Measurements from ENCODE around the gene CHST13.
"Not testable (repeated sequence)": the region's sequence is repeated elsewhere in the genome, so short reads cannot be mapped to it uniquely, and the experiment has no call there.

CHST13 gene

DNA sequence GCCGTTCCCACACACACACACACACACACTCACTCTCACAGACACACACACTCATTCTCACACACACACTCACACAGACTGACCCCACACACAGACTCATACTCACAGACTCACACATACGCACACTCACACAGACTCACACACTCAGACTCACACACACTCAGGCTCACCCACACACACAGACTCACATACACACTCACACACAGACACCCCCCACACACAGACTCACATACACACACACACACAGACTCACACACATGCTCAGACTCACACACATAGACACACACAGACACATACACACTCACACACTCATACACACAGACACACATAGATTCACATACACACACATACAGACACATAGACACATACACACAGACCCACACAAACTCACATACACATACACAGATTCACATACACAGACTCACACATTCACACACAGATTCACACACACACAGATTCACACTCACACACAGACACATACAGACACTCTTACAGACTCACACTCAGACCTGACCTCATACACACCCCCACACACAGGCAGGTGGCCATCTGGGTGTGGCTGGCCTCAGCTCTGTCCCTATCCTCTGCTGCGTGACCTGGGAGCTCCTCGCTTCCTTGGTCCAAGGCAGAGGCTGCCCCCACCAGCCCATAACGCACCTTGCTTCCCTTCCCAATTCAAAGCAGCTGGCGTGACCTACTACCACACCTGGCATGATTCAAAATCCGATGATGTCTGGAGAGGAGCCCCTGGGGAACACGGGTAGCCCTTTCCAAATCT lies 32.9 kb downstream of the CHST13 start:
- no peak for DNase-seq

DNA sequence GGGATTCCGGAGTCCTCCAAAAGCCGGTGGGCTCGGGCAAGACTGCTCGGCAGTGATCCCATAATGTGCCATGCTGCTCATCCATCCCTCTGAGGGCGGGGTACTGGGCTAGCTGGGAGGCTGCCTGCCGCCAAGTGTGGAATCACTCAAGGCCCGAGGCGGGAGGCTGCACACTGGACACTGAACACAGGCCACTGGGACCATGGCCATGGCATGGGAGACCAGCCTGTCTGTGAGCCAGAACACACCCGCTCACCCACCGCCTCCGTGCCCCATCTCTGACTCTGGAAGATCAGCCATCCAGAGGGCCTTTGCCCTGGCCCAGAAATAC lies 33.4 kb downstream of the CHST13 start:
- DNase-seq, result no peak

DNA sequence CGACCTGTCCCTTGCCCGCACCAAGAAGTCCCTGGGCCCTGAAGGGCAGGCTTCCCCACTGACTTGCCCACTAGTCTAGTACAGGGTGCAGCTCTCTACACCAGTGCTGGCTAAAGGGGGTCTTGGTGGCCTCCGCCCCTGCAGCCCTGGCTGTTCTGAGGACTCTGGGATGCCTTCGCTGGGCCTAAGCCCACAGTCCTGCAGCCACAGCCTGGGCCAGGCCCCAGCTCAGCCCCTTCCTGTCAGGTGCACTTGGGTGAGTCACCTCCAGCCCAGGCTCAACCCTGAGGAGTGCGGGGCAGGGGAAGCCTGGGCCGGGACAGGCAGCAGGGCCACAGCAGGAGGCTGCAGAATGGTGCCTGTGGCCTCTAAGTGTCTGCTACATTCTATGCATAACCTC lies 33.8 kb downstream of the CHST13 start:
- no peak for DNase-seq

DNA sequence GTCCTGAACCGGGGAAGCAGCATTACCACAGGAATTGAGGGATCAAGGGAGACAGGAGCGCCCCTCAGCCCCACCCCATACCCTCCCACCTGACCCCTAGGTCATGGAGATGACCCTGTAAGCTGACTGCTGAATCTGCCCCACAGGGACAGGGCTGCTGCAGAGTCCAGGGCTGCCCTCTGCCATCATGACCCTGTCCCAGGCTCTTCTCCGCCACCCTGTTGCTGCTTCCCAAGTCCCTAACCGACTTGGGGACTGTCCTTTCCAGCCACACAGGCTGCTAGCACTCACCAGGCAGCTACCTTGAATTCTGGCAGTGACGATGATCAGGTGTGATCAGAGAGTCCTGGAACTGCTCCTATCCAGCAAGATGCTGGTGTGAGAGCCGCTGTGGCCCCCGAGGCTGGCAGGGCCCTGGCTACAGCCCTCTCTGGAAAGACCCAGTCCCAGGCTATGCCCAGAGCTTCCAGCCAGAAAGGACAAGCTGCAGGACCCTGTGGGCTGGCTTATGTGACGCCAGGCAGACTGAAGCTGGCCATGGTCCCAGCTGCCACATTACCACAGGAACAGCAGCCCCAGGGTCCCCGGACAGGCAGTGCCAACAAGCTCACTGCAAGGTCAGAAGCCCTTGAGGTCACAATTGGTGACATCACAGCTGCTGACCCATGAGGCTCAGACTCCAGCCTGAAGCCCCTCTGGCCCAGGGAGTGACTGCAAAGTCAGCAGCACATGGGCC lies 34.5 kb downstream of the CHST13 start, which contains the start of gene C3orf22:
Gene C3orf22, minus strand, starts transcription at position 597 of the 736 bp plus-strand sequence. CDS start 5,542 bp downstream, outside the sequence.
- no peak for DNase-seq

DNA sequence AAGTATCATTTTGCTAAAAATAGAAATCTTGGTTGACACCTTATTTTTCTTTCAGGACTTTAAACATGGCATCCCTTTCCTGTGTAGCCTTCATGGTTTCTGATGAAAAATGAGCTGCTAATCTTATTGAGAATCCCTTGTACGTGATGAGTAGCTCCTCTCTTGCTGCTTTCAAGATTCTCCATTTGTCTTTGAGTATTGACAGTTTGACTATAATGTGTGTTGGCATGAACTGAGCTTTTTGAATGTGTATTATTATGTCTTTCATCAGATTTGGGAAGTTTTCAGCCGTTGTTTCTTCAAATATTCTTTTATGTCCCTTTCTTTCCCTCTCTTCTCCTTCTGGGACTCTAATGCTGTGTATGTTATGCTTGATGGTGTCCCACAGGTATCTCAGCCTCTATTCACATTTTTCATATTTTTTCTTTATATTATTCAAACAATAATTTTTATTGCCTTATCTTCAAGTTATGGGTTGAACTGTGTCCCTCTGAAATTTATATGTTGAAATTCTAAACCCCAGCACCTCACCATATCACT lies 38.9 kb downstream of the CHST13 start:
- DNase-seq, result no peak

DNA sequence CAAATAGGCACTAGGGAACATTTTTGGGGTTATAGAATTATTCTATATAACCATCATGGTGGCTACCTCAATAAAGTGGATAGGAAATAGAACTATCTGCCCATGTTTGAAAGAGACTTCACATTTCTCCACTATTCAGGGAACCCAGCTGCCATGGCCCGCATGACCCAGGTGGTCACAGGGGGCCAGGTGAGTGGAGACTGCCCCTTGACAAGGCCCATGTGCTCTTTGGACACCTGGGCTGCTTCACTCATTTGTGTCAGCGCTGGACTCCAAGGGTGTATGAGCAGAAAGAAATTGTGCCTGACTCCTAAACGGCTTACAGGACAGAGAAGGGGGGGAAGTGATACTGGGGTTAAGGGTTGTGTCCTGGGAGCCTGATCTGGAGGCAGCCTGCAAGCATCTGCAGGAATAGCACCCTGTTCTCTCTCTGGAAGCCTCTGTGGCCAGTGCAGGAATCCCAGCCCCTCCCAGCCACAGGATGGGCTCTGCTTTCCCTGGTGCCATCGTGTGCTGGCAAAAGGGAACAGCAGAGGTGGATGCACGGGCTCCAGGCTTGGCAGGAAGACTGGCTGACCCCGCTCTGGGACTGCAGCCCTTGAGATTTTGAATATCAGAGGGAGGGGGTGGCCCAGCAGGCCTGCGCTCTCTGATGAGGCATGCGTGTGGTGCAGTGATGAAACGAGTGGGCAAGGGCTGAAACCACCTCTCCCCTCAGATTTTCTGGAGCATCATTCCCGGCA lies 43.9 kb downstream of the CHST13 start:
- DNase-seq, result no peak

DNA sequence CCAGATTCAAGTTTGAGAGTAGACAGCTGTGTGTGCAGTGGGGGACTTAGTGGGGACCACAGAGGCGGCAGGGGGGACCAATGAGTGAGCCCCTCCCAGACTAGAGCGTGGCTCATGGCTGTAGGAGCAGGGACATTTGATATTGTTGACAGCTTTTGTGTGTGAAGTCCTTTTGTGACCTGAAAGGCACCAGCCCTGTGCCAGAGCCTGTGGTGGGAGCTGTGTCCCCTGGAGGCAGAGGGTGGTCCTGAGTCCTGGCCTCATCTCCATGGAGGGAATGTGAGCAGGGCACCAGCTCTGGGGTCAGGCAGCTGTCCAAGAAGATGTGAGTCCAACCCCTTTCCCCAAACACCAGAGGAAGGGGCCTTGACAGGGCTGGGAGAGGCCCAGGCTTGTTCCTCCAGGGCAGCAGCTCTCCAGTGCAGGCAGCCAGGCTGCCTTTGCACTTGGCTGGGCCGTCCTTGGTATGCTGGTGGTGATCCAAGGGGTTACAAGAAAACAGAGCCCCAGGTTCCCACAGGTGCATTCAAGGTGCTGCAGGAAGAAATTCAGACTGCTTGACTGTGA lies 44.9 kb downstream of the CHST13 start:
- DNase-seq, result no peak

DNA sequence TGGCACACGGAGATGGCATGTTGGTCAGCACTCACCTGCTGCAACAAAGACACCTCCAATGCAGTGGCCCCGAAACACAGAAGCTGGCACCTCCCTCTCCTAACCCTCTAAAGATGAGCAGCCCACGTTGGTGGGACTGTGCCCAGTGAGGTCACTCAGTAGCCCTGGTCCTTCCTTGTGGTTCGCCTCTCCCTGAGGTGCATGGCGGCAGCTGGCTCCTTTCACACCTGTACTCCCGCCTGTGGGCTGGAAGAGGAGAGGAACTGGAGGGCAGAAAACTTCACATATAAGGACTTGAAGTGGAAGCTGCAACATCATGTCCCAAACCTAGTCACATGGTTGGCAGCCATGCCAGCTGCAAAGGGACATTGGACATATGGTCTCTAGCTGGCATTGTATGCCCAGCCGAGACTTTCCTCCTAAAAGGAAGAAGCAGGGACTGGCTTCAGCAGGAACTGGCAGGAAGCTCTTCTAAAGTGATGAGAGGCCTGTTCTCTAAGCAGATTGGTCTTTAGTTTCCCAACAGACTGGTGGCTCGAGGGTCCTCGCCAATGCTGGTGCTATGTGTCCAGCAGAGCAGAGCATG lies 45.5 kb downstream of the CHST13 start:
- DNase-seq, result no peak

DNA sequence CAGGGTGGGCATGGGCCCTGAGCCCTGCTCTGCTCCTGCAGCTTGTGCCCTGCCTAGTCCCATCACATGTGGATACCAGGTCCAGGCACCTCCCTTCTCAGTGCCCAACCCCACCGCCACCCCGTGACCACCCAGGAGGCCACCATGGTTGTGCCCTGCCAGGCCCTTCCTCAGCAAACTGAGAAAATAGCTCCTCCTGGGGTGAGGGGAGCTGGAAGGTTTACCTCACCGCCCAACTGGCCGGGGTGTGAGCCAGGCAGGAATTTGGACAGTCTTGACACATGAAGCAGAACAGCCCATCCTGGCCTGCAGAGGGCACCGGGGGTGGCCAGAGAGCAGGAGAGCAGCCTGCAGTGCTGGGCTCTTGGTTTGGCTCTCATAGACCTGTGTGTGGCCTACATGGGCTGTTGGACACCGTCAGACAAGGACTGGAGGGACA lies 46.2 kb downstream of the CHST13 start:
- DNase-seq, result no peak

DNA sequence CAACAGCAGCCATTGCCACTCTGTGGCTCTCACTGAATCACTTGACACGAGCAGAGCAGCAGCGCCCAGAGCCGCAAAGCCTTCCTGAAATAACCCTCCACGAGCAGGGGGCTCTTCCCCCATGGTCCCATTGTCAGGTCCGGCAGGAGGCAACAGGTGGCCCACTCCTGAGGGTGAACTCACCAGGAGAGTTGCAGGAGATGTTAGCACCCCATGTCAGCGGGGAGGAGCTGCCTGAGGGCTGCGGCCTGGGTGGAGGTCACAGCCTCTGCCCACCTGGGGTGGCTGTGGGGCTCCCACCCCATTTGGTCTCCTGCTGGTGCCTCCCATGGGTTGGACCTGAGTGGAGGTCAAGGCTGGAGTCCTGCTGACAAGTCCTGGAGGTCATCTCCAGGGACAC lies 47.1 kb downstream of the CHST13 start:
- DNase-seq, result no peak

DNA sequence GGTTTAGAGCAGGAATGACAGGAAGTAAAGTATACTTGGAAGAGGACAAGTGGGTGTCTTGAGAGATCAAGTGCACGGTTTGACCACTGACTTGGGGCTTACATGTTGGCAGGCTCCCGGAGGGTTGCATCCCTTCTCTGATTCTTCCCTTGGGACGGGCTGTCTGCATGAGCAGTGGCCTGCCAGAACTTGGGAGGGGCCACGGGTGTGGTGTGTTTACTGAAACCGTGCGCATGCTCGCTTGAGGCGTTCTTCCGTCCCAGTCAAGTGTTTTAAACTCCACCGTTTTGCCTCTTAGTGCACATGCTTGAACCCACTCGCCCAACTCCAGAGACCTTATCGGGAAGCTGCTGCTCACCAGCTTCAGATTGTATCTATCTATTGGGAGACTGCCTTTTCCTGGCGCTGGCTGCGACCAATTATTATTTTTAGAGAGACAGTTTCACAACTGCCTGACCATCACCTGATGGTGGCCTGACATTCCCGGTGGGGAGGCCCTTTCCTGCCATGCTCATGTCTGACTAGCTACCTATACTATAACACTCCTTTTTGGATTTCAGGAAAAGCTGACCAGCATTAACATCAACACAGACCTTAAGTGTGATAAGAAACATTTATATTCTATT lies 49.6 kb downstream of the CHST13 start:
- DNase-seq, result no peak

DNA sequence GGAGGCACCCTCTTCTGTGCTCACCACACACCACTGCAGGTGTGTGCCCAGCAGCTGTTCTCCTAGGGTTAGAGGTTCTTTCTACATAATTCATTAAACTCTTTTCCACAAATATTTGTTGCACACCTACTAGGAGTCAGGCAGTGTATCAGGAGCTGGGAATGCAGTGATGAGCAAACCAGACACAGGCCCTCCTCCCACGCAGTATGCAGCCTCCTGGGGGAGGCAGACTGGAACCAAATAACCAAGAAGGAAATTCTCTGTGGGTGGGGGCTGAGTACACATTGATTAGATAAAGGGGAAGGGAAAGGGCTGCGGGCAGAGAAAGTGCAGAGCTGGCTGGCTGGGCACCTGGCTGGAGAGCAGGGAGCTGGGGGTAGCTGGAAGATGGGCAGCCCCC lies 53.3 kb downstream of the CHST13 start:
- DNase-seq, result no peak

DNA sequence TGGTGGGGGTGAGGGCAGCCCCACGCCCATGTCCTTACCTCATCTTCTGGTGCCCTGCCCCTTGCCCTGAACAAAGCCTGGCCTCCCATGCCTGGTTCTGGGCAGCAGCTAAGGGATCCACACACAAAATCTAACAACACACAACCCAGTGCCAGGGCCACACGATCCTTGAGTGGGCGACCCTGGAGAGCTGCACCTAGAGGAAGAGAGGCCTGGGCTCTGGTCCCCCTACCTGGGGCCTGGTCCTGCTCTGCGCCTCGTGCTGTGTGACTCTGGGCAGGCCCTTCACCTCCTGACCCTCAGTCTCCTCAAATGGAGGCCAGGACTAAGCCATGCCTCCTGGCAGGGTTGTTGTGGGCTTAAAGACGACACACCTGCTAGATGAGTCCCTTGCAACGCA lies 54.7 kb downstream of the CHST13 start:
- DNase-seq, result no peak

DNA sequence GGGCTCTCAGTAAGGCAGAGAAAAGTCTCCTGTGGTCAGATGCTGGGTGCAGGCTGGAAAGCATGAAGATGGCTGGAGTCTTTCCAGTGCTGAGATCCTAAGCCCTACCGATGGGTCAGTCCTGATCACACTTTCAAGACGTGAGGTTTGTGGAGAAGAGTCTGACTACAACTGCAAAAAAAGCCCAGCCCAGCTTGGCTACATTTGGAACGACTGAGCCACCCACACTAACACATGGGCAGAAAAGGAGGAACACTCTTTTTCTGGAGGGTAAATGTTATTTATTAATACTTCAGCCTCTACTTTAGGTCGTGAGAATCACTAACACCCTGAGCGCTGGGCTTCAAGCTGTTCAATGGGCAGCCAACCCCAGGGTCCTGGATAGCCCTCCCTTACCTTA lies 56.8 kb downstream of the CHST13 start:
- no peak for DNase-seq

DNA sequence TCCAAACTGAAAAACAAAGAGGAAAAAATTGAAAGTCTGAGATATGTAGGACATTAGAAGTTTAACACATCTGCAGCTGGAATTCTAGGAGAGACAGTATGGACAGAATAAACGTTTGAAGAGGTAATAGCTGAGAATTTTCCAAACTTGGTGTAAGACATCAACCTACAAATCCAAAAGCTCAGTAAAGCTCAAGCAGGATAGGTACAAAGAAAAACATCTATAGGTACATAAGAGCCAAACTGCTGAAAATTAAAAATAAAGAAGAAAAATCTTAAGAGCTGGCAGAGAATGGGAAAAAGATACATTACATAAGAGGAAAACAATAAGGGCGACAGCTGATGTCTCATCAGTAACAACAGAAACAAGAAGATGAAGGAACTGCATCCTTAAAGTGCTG lies 57.6 kb downstream of the CHST13 start:
- DNase-seq, result no peak

DNA sequence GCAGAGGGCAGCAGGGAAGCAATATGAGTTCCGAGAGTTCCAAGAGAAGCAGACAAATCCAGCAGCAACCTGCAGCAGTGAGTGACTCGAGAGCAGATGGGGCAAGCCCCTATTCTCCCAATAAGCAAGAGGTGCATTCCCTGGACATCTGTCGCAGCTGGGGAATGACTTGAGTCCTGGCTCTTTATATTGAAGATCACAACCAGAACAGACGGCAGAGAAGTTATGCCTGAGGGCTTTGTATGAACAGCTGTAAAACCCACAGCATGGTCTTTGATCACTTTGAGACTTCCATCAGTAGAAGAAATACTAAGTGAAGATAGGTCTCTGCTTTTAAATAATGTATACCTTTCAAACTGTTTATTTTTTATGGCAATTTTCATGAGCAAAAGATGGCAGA lies 58.4 kb downstream of the CHST13 start:
- DNase-seq, result no peak

DNA sequence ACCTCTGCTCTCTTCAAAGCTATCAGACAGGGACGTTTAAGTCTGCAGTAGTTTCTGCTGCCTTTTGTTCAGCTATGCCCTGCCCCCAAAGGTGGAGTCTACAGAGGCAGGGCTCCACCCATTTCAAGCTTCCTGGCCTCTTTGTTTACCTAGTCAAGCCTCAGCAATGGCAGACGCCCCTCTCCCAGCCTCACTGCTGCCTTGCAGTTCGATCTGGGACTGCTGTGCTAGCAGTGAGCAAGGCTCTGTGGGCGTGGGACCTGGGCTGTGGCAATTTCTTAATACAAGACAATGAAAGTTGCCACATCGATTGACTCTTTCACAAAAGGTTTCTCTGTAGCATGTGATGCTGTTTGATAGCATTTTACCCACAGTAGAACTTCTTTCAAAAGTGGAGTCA lies 67.6 kb downstream of the CHST13 start:
- not testable (repeated sequence) for DNase-seq
